Globus pallidus (tissue), 1 donor: Measurements from ENCODE around the gene BAIAP2L2.
"Not testable (repeated sequence)": the region's sequence is repeated elsewhere in the genome, so short reads cannot be mapped to it uniquely, and the experiment has no call there.

Experiments
- DNase-seq: peaks from one replicate; pipeline ENCODE4 v3.0.0-alpha.2; 2015; ENCODE audit warnings: low spot score

The BAIAP2L2 gene

DNA sequence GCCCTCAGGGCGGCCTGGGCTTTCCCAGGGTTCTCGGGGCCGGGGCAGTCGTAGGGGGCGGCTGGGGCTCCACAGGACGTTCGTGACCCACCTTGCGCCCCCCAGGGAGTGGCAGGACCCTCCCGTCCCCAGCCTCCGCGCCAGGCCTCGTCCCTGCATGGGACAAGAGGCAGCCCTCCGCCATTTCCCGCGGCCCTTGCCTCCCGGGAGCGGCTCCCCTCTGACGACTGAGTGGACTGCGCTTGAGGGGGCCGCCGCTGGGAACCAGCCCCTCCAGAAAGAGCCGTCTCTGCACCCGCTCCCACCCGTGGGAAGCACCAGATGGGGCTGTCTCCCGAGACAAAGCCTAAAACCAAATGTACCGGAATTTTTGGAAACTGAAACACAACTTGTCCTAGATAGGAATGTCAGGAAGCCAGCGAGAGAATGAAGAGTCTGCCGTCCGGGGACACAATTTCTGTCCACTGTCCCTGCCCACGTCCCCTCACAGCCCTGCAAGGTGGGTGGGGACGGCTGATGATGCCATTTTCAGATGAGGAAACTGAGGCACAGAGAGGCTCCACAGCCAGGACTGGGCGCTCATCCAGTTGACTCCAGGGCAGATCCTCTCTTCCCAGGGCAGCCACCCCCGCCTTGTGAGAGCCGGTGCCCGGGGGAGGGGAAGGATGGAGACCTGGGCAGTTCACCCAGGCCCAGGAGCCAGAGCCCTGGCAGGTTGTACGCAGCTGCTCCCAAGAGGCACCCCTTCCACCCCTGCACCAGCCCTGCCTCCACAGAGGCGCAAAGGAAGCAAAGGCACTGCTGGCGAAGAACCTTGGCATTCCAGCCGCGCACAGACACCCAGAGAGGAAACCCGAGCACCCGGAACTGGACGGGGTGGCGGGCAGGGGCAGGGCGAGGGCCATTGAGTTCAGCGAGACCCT lies 71.3 kb downstream of the BAIAP2L2 start:
- no peak for DNase-seq

GRCh38 chr22:38038426-38038825 lies 72.1 kb downstream of the BAIAP2L2 start:
- peak; percentile 97 for DNase-seq

- not testable (repeated sequence) for DNase-seq
Measured at GRCh38 chr22:38037367-38038150, 72.9 kb downstream of the BAIAP2L2 start.

DNA sequence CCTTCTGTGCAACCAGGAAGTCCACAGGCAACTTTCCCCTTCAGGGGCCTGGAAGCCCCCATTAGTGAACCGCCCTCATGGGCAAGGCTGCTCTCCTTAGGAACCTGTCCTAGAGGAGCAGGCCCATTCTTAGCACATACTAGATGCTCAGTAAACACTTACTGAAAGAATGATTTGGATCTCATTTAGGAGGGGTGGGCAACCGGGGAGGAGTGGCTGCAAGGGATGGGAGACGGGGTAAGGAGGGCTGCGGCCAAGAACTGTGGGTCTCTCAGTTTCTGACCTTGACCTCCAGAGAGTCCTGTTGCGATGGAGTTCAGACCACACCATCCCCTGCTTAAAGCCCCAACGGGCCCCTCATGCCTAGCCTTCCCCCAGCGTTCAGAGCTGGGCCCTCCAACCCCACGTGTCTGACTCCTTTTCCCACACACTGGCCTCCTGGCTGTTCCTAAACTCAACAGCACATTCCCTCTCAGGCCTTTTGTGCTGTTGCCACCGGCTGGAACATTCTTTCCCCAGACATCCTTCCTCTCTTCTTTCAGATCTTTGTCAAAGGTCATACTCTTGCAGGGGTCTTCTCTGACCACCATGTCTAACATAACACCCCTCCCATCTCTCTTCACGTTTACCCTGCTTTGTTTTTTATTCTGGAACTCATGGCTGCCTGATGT lies 74.0 kb downstream of the BAIAP2L2 start:
- DNase-seq = no peak

GRCh38 chr22:38035530-38035885 lies 75.0 kb downstream of the BAIAP2L2 start:
- no peak for DNase-seq
